HG03175 (cell line): ENCODE results near the gene FRAS1.
"Not testable (repeated sequence)": the region's sequence is repeated elsewhere in the genome, so short reads cannot be mapped to it uniquely, and the experiment has no call there.

Source experiments
- ATAC-seq: cut with Tn5 transposase; IDR thresholded peaks from one replicate; pipeline ENCODE4 v1.9.1; 2021; ENCODE audit warnings: mild to moderate bottlenecking, moderate library complexity; ENCODE audit not compliant: unreplicated experiment

FRAS1 gene

GRCh38 chr4:78057135-78057599 lies at the start of gene FRAS1:
Gene FRAS1, plus strand, starts transcription at chr4:78057323. Its CDS starts 687 bp downstream, at chr4:78058010.
- ATAC-seq, result peak; percentile 37

- not testable (repeated sequence) for ATAC-seq
These were observed 46.1 kb upstream of the FRAS1 start for GRCh38 chr4:78011003-78011402.

- no peak for ATAC-seq
These were observed 41.9 kb upstream of the FRAS1 start for GRCh38 chr4:78014889-78015886.

GRCh38 chr4:78018271-78019049 lies 38.7 kb upstream of the FRAS1 start:
- ATAC-seq, result no peak

- no peak for ATAC-seq
These were observed 37.7 kb upstream of the FRAS1 start for GRCh38 chr4:78019414-78019813.

GRCh38 chr4:78020677-78021076 lies 36.4 kb upstream of the FRAS1 start:
- ATAC-seq, result no peak

GRCh38 chr4:78022517-78022916 lies 34.6 kb upstream of the FRAS1 start:
- ATAC-seq, result no peak

GRCh38 chr4:78024085-78024484 lies 33.0 kb upstream of the FRAS1 start:
- no peak for ATAC-seq

GRCh38 chr4:78024576-78025091 lies 32.5 kb upstream of the FRAS1 start:
- no peak for ATAC-seq

GRCh38 chr4:78031417-78031950 lies 25.6 kb upstream of the FRAS1 start:
- no peak for ATAC-seq

GRCh38 chr4:78032446-78032845 lies 24.7 kb upstream of the FRAS1 start:
- ATAC-seq, result no peak

- ATAC-seq, result no peak
These were observed 24.2 kb upstream of the FRAS1 start for GRCh38 chr4:78032929-78033328.

GRCh38 chr4:78033861-78034260 lies 23.3 kb upstream of the FRAS1 start:
- ATAC-seq, result no peak

GRCh38 chr4:78038704-78039103 lies 18.4 kb upstream of the FRAS1 start:
- ATAC-seq, result no peak

GRCh38 chr4:78039678-78040077 lies 17.4 kb upstream of the FRAS1 start:
- ATAC-seq, result no peak

GRCh38 chr4:78040431-78040830 lies 16.7 kb upstream of the FRAS1 start:
- no peak for ATAC-seq

GRCh38 chr4:78047366-78047765 lies 9.8 kb upstream of the FRAS1 start:
- no peak for ATAC-seq

- ATAC-seq, result peak; percentile 64
These were observed 626 bp upstream of the FRAS1 start for GRCh38 chr4:78056265-78057129.

- peak; percentile 30 for ATAC-seq
These were observed 752 bp downstream of the FRAS1 start for GRCh38 chr4:78057600-78058550.
